GM21381 (cell line): ENCODE data around the gene CFHR4.
"Not testable (repeated sequence)": the region's sequence is repeated elsewhere in the genome, so short reads cannot be mapped to it uniquely, and the experiment has no call there.

Experiments used
- ATAC-seq: cut with Tn5 transposase; IDR thresholded peaks from one replicate; pipeline ENCODE4 v1.9.1; 2021; ENCODE audit warnings: mild to moderate bottlenecking, moderate library complexity; ENCODE audit not compliant: unreplicated experiment

CFHR4 gene

DNA sequence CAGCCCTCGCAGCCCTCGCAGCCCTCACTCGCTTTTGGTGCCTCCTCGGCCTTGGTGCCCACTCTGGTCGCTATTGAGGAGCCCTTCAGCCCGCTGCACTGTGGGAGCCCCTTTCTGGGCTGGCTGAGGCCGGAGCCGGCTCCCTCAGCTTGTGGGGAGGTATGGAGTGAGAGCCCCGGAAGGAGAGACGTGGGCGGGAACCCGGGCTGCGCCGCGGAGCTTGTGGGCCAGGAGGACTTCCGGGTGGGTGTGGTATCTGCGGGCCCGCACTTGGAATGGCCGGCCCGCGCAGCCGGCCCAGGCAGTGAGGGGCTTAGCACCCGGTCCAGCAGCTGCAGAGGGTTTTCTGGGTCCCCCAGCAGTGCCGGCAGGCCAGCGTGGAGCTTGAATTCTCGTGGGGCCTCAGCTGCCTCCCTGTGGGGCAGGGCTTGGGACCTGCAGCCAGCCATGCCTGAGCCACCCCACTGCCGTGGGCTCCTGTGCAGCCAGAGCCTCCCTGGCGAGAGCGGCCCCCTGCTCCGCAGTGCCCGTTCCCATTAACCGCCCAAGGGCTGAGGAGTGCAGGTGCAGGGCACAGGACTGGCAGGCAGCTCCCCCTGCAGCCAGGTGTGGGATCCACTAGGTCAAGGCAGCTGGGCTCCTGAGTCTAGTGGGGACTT is 45.8 kb downstream of the CFHR4 start:
- ATAC-seq: no peak

DNA sequence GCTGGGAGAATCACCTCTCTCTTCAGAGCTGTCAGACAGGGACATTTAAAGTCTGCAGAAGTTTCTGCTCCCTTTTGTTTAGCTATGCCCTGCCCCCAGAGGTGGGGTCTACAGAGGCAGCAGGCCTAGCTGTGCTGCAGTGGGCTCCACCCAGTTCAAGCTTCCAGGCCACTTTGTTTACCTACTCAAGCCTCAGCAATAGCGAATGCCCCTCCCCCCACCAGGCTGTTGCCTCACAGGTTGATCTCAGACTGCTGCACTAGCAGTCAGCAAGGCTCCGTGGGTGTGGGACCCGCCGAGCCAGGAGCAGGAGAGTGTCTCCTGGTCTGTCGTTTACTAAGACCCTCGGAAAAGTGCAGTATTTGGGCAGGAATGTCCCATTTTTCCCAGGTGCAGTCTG is 53.6 kb downstream of the CFHR4 start:
- ATAC-seq: not testable (repeated sequence)

DNA sequence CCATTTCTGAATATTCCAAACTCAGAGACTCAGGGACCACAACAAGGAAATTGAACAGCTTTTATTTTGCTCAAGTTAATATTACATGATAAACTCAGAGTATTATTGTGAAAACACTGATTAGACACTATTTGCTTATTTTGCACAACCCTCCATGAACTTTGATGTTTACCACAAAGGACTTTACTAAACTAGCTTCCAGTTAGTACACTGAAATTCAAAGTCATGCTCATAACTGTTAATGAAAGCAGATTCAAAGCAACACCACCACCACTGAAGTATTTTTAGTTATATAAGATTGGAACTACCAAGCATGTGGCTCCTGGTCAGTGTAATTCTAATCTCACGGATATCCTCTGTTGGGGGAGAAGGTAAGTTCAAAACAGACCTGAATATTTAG is 55.7 kb downstream of the CFHR4 start, which contains the start of gene CFHR2:
TSS of gene CFHR2 (plus strand) at position 171 of the 400 bp plus-strand sequence. CDS start at position 314, 143 bp downstream.
- not testable (repeated sequence) for ATAC-seq

DNA sequence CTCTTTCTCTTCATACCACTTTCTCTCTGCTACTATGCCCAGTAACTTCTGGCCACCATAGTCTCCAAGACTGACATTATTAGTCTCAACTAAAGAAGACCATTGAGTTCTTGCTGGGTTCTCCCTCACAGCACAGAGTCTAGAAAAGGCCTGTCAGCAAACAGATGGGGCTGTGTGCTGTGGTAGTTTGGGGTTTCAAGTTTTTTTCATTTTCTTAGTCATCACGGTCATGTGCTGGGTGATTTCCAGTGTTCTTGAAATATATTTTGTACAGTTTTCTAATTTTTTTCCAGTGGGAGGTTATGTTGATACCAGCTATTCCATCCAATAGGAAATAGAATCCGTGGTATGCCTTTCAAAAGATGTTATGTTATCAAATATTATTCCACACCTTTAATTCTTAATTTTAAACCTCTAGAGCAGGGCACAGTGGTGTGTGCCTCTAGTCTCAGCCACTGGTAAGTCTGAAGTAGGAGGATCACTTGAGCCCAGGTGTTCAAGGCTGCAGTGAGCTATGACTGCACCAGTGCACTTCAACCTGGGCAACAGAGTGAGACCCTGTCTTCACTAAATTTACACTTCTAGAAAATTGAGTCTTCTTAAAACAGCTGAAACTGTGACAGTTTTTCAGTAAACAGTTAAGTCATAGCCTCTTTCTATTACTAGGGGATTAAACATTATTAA is 64.0 kb downstream of the CFHR4 start:
- peak; percentile 77 for ATAC-seq

DNA sequence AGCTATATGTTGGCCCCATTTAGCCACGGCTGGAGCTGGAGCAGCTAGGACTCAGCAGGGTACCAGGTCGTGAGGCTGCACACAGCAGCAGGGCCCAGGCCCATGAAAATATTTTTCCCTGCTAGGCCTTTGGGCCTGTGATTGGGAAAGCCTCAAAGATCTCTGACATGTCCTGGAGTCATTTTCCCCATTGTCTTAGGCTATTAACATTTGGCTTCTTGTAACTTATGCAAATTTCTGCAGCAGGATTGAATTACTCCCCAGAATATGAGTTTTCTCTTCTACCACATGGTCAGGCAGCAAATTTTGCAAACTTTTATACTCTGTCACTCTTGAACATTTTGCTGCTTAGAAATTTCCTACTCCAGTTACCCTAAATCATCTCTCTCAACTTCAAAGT is 66.9 kb downstream of the CFHR4 start:
- no peak for ATAC-seq

DNA sequence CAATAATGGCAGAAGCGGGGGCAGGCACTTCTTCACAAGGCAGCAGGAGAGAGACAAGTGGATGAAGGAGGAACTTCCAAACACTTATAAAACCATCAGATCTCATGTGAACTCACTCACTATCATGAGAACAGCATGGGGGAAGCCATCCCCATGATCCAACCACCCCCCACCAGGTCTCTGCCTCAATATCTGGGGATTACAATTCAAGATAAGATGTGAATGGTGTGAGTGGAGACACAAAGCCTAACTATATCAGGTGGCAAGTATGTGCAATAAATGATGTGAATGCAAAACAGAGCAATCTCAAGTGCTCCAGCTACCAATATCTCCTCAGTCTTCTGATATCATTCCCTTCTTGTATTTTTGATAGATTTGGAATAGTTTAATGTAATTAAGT is 68.1 kb downstream of the CFHR4 start:
- no peak for ATAC-seq

DNA sequence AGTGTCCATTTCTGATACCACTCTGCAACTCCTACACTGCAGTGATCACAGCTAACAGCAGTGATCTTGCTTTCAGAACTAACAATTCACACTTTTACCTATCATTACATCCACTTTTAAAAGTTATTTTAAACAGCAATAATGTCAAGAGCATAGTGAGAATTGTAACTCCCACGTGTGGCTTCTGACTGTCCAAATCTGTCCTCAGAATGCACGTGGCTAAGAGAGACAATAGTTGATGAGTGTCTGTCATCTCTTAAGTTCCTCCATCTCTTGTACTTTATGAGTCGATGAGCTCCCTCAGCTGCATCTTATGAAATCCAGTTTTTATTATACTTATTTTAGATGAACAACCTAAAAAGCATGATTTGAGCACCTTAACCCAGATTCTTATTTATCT is 73.0 kb downstream of the CFHR4 start:
- ATAC-seq: no peak
